HepG2 (cell line): ENCODE data around the gene NPB. TPM values are rescaled to one million over a fixed set of nuclear protein-coding genes. Genes with fewer than 3 reads are reported as not detected.

ENCODE experiments used
- ATAC-seq: fragments of 200-7000 bp; cut with Tn5 transposase; 3 replicates; pipeline ENCODE4 v1.9.1; 2020; ENCODE audit warnings: mild to moderate bottlenecking, moderate library complexity
- BruUV-seq: library from RNA; stranded (reverse); fragments of 400-500 nt; replicated peaks from 2 replicates; lab custom pipeline; 2021; lab: Mats Ljungman, UMichigan
- CTCF ChIA-PET: fragments of 300-600 bp; formaldehyde crosslinking; extraction: SDS; loops from one replicate; lab custom pipeline; 2021; ENCODE audit warnings: low total read pairs, inconsistent platforms, low intra/inter-chr PET ratio; lab: Yijun Ruan, JAX
- POLR2A ChIA-PET: fragments of 350-600 bp; sonication (Branson Sonifier 250); formaldehyde crosslinking; loops from one replicate; lab custom pipeline; 2020; ENCODE audit warnings: antibody characterized with exemption, inconsistent platforms; lab: Yijun Ruan, JAX
- DNase-seq: peaks from one replicate; pipeline ENCODE4 v3.0.0-alpha.2; 2015; ENCODE audit warnings: low spot score
- FAIRE-seq: peaks from 3 replicates; lab custom pipeline; 2011; peaks lifted over from hg19 to GRCh38; lab: Jason Lieb, UNC
- H2AFZ ChIP-seq: one replicate; pipeline ENCODE4 v1.6.1; 2011; ENCODE audit warnings: low read length, inconsistent platforms
- H3K27ac ChIP-seq: fragments of 300-600 bp; 3 replicates; pipeline ENCODE4 v1.8.0; 2011; ENCODE audit warnings: mixed run types, mild to moderate bottlenecking, mixed read lengths, low read length, inconsistent platforms; ENCODE audit not compliant: insufficient read depth; ENCODE audit errors: extremely low read length
- H3K27me3 ChIP-seq, 2 experiments: fragments of 200-600 bp in 1 of 2; 2 replicates in 1 of 2; 3 replicates in 1 of 2; pipeline versions ENCODE4 v1.6.0 to v1.8.0; 2011; ENCODE audit warnings: low read length in 2 of 2, mild to moderate bottlenecking in 2 of 2, moderate library complexity in 2 of 2, inconsistent platforms in 1 of 2; ENCODE audit not compliant: insufficient read depth in 2 of 2, control insufficient read depth in 1 of 2
- H3K36me3 ChIP-seq, 2 experiments: fragments of 200-600 bp in 1 of 2; replicated peaks in 1 of 2; 2 replicates in 1 of 2; 3 replicates in 1 of 2; pipeline versions ENCODE4 v1.5.1 to v1.8.0; 2011; ENCODE audit warnings: low read length in 2 of 2, inconsistent platforms in 1 of 2; ENCODE audit not compliant: insufficient read depth in 2 of 2, control insufficient read depth in 1 of 2
- H3K4me1 ChIP-seq: 2 replicates; pipeline ENCODE4 v1.5.1; 2012; ENCODE audit warnings: low read length, inconsistent platforms; ENCODE audit not compliant: insufficient read depth
- H3K4me2 ChIP-seq: 2 replicates; pipeline ENCODE4 v1.6.0; 2011; ENCODE audit warnings: low read depth, low read length, inconsistent platforms
- H3K4me3 ChIP-seq, 3 experiments: fragments of 200-600 bp in 1 of 3; sonication (generic), shearing (Covaris generic) in 1 of 3; replicated peaks in 1 of 3; 2 replicates each; pipeline ENCODE4 v1.5.1; 2011 to 2016; ENCODE audit warnings: low read length in 3 of 3, inconsistent platforms in 2 of 3, low read depth in 2 of 3, mild to moderate bottlenecking in 2 of 3, control low read depth in 1 of 3, mixed read lengths in 1 of 3; ENCODE audit not compliant: insufficient read depth in 1 of 3
- H3K79me2 ChIP-seq: one replicate; pipeline ENCODE4 v1.6.1; 2011; ENCODE audit warnings: low read length, inconsistent platforms; ENCODE audit not compliant: insufficient read depth
- H3K9ac ChIP-seq: 2 replicates; pipeline ENCODE4 v1.6.0; 2011; ENCODE audit warnings: mild to moderate bottlenecking, low read depth, low read length, inconsistent platforms; ENCODE audit not compliant: insufficient read depth
- H3K9me3 ChIP-seq: 2 replicates; pipeline ENCODE4 v1.5.1; 2012; ENCODE audit warnings: mild to moderate bottlenecking, low read length
- H4K20me1 ChIP-seq: 2 replicates; pipeline ENCODE4 v1.6.0; 2011; ENCODE audit warnings: inconsistent platforms, mild to moderate bottlenecking, low read length, moderate library complexity; ENCODE audit not compliant: insufficient read depth
- AGO2 ChIP-seq: fragments of 200-400 bp; formaldehyde crosslinking; optimal IDR thresholded peaks from 2 replicates; pipeline ENCODE3; 2017; ENCODE audit warnings: mild to moderate bottlenecking, low read depth, low read length, moderate library complexity
- ARNTL ChIP-seq: sonication (generic); formaldehyde crosslinking; IDR thresholded peaks from 2 replicates; pipeline ENCODE4 v1.4.0; 2020; ENCODE audit warnings: mild to moderate bottlenecking, missing genetic modification reagents
- BRD4 ChIP-seq: sonication (generic); formaldehyde crosslinking; IDR thresholded peaks from 2 replicates; pipeline ENCODE4 v1.4.0; 2020; ENCODE audit warnings: missing genetic modification reagents
- FIP1L1 ChIP-seq: fragments of 200-400 bp; formaldehyde crosslinking; IDR thresholded peaks from 2 replicates; pipeline ENCODE4 v1.6.1; 2018; ENCODE audit warnings: low read depth, mild to moderate bottlenecking, low read length, moderate library complexity, borderline replicate concordance; ENCODE audit not compliant: insufficient read depth
- GTF3A ChIP-seq: sonication (generic); formaldehyde crosslinking; conservative IDR thresholded peaks from 2 replicates; pipeline ENCODE4 v1.4.0; 2020; ENCODE audit warnings: mild to moderate bottlenecking, missing genetic modification reagents
- HNRNPL ChIP-seq: fragments of 200-400 bp; formaldehyde crosslinking; IDR thresholded peaks from 2 replicates; pipeline ENCODE4 v1.6.1; 2017; ENCODE audit warnings: mild to moderate bottlenecking, low read depth, low read length
- NR2C2 ChIP-seq: sonication (generic); formaldehyde crosslinking; IDR thresholded peaks from 2 replicates; pipeline ENCODE4 v1.4.0; 2020; ENCODE audit warnings: missing genetic modification reagents, mild to moderate bottlenecking, moderate library complexity, borderline replicate concordance
- RARG ChIP-seq: sonication (generic); formaldehyde crosslinking; IDR thresholded peaks from 2 replicates; pipeline ENCODE4 v1.4.0; 2020; ENCODE audit warnings: low read depth, mild to moderate bottlenecking, missing genetic modification reagents
- RBFOX2 ChIP-seq: fragments of 200-400 bp; formaldehyde crosslinking; IDR thresholded peaks from 2 replicates; pipeline ENCODE4 v1.6.1; 2017; ENCODE audit warnings: low read depth, mild to moderate bottlenecking, low read length
- RBM22 ChIP-seq: fragments of 200-400 bp; formaldehyde crosslinking; optimal IDR thresholded peaks from 2 replicates; pipeline ENCODE3; 2017; ENCODE audit warnings: mild to moderate bottlenecking, low read length, moderate library complexity
- ZHX1 ChIP-seq: sonication (generic); formaldehyde crosslinking; IDR thresholded peaks from 2 replicates; pipeline ENCODE4 v1.8.1; 2022; ENCODE audit warnings: low read depth, mild to moderate bottlenecking, missing genetic modification reagents
- ZNF205 ChIP-seq: IDR thresholded peaks from 2 replicates; pipeline ENCODE4 v1.6.1; 2018; ENCODE audit warnings: missing biosample characterization, missing genetic modification reagents
- ZNF382 ChIP-seq: sonication (generic); formaldehyde crosslinking; IDR thresholded peaks from 2 replicates; pipeline ENCODE4 v1.5.0; 2020; ENCODE audit warnings: missing genetic modification reagents, mild to moderate bottlenecking, borderline replicate concordance
- ZNF619 ChIP-seq: sonication (generic); formaldehyde crosslinking; IDR thresholded peaks from 2 replicates; pipeline ENCODE4 v1.4.0; 2020; ENCODE audit warnings: mild to moderate bottlenecking, missing genetic modification reagents
- WGBS: methylation state at CpG from one replicate; pipeline ENCODE4 v1.1.6; 2017; ENCODE audit warnings: low lambda C conversion rate; 5-methylcytosine and 5-hydroxymethylcytosine counted together
- in situ Hi-C: cut with HindIII; loops from 2 replicates; pipeline ENCODE4 v1.10.0; 2017; ENCODE audit warnings: low pct_unique_long_range_greater_than_20kb; ENCODE audit not compliant: extremely low pct_ligation_motif_present
- intact Hi-C: fragments of 100-400 bp; cut with micrococcal nuclease; formaldehyde crosslinking; loops from one replicate; pipeline ENCODE4 v1.10.0; 2022; ENCODE audit not compliant: unreplicated experiment
- polyA plus RNA-seq, 8 experiments: library from polyadenylated mRNA; depleted of rRNA in 3 of 8; stranded (reverse) in 7 of 8; unstranded in 1 of 8; fragments of >200 nt; fragmentation: Illumina TruSeq in 4 of 8; extraction: Trizol in 4 of 8; gene quantifications; 2 replicates each; pipeline versions ENCODE4 v1.2.1 to v1.2.3, GENCODE V29; 2011 to 2016; ENCODE audit warnings: low read depth in 4 of 8, missing spikeins in 1 of 8, mixed read lengths in 1 of 8; ENCODE audit not compliant: insufficient read depth in 1 of 8
- total RNA-seq, 5 experiments: library from RNA; depleted of rRNA; stranded (reverse); fragments of >200 nt; fragmentation: Illumina TruSeq; extraction: Trizol; gene quantifications; 2 replicates each; pipeline ENCODE4 v1.2.3, GENCODE V29; 2016; ENCODE audit warnings: low read depth in 1 of 5

Gene NPB
- total and polyA plus RNA-seq, 2 of the 13 experiments (the other 11 are each of a cell fraction or from before 2014, with no cell fraction given) = 0.11 to 0.93 TPM

- 97% methylated on average over 22 of the region's 23 CpGs for WGBS
- H3K9ac ChIP-seq = no peak overlapping the region
These were observed 20.0 kb downstream of the NPB start for GRCh38 chr17:81921996-81922565.

DNA sequence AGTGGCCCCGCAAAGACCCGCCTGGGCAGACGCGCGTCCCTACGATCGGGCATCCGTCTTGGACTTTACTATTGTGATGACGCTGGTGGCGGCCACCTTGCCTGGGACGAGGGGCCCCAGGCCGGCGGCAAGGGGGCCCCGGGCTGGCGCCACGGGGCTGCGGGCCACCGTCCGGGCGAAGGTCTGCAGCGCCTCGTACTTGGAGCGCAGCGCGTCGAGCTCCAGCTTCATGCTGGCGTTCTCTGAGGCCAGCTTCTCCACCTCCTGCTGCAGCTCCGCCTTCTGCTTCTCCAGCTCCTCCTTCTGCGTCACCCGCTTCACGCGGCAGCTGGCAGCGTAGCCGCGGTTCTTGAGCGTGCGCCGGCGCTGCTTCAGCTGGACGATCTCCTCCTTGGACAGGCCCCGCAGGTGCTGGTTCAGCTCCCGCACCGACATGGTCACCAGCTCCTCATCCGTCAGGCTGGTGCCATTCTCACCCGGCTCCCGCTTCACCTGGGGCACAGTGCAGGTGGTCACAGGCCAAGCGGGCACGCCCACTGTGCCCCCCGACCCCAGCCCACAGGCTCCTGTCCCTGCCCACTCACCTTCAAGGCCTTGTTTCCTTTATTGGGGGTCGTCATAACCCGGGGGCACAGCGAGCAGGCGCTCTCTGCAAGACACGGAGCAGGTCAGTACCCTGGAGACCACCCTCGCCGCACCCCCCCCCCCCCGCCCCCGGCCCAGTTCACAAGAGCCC, 20.7 kb downstream of the NPB start:
- 97% methylated on average over 55 of the region's 58 CpGs for WGBS
- H3K9me3 ChIP-seq = no peaks in the 10 kb centered on the region
- H3K4me3 ChIP-seq = no peak overlapping the region
- intact Hi-C loops (no loop called here), in situ Hi-C loops (no loop called here)
- peaks cover 28% of the 10 kb centered on the region for H4K20me1 ChIP-seq
- peaks cover 21 to 29% of the 10 kb centered on the region in 2 experiments for H3K36me3 ChIP-seq
- ChIA-PET CTCF (no interaction called here), POLR2A (interaction anchor here (1.1 to 1.8 kb wide), 3 partner anchors 9 to 100 kb away, joined by 3 read pairs; partner anchors contain the start of gene LRRC45)
- no TSS peak for BruUV-seq
- no peak overlapping the region for H3K4me2 ChIP-seq
- peaks cover 70% of the 10 kb centered on the region for H3K79me2 ChIP-seq
- FAIRE-seq = no peak
- H3K4me1 ChIP-seq = peaks cover 42% of the 10 kb centered on the region
- no peak overlapping the region for H2AFZ ChIP-seq
- no peak overlapping the region for H3K27ac ChIP-seq
- H3K27me3 ChIP-seq = no peaks in the 10 kb centered on the region
- no peak for ATAC-seq
- DNase-seq = no peak
- H3K9ac ChIP-seq = no peak overlapping the region
- TF ChIP-seq RBFOX2 (peak; percentile 55; the same call in 1 of the 2 replicates), ZHX1 (CRISPR knock-in tag) (no peak), ZNF205 (CRISPR knock-in tag) (no peak), AGO2 (peak; percentile 64), HNRNPL (peak; percentile 33; the same call in 1 of the 2 replicates), RARG (no peak), FIP1L1 (no peak), ARNTL (CRISPR knock-in tag) (no peak), ZNF619 (CRISPR knock-in tag) (no peak)

More at GRCh38 chr17:81921996-81922565, 20.0 kb downstream of the NPB start:
- DNase-seq (no peak), ATAC-seq (no peak), FAIRE-seq (no peak)
- H3K27me3 ChIP-seq = no peaks in the 10 kb centered on the region
- H2AFZ ChIP-seq = no peak overlapping the region
- H3K79me2 ChIP-seq = peaks cover 74% of the 10 kb centered on the region
- H3K4me3 ChIP-seq = no peak overlapping the region
- H3K4me1 ChIP-seq = peaks cover 44% of the 10 kb centered on the region
- intact Hi-C loops (no loop called here), in situ Hi-C loops (no loop called here)
- TF ChIP-seq BRD4 (0 out of 2 replicates have a peak, but pooled peaks have one; percentile 26), GTF3A (no peak), NR2C2 (no peak), RBM22 (peak; percentile 43), ZNF382 (CRISPR knock-in tag) (no peak), HNRNPL (0 out of 2 replicates have a peak, but pooled peaks have one; percentile 1)
- H3K4me2 ChIP-seq = no peak overlapping the region
- BruUV-seq = no TSS peak
- ChIA-PET POLR2A (interaction anchor here (1.1 kb wide), 1 partner anchor 101 kb away, joined by 3 read pairs; the partner anchor contains the start of gene LRRC45), CTCF (no interaction called here)
- no peak overlapping the region for H3K27ac ChIP-seq
- H3K36me3 ChIP-seq = peaks cover 21 to 29% of the 10 kb centered on the region in 2 experiments
- H3K9me3 ChIP-seq = no peaks in the 10 kb centered on the region
- H4K20me1 ChIP-seq = peaks cover 28% of the 10 kb centered on the region
